IPS-18c (cell line): ENCODE results near the gene LIF.

Experiments used
- H3K4me3 ChIP-seq: 2 replicates; pipeline ENCODE4 v1.7.0; 2013; ENCODE audit warnings: low read depth, mild to moderate bottlenecking, low read length, moderate library complexity; ENCODE audit not compliant: insufficient read depth
- H3K9me3 ChIP-seq: one replicate; pipeline ENCODE4 v1.6.1; 2013; ENCODE audit warnings: mild to moderate bottlenecking, low read length, moderate library complexity; ENCODE audit not compliant: control insufficient read depth, insufficient read depth

LIF gene

DNA sequence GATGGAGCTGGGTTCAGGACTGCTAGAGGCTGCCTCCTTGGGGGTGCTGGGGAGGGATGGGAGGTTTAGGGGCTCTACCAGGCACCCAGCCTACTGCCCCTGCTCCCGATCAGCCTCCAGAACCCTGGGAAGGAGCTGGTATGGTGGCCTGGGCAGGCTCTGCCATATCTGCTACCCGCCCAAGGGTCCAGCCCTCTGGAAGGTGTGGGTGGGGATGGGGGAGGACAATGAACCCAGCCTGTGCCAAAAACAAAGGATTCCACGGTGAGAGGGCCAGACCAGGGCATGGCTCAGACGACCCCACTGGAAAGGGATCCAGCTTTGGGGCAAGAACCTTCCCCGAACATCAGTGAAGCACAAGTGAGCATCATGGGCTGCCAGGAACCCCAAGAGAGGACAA, 39.8 kb upstream of the LIF start:
- Histone ChIP-seq H3K9me3 (no peaks in the 10 kb centered on the region), H3K4me3 (no peak overlapping the region)

DNA sequence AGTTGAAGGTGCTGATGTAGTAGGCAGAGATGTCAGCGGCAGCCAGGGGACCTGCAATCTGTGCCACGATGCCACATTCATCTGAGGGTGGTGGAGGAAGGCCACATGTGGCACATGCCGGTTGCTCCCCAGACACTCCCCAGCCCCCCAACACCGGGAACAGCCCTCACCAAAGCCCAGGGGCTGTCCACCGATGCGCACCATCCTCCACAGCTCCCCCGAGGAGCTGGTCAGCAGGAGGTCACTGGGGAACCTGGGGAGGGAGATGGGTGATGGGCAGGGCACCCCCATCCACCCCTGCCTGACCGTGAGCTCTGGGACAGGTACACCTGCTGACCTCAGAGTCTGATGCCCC, 39.3 kb upstream of the LIF start:
- Histone ChIP-seq H3K4me3 (no peak overlapping the region), H3K9me3 (no peaks in the 10 kb centered on the region)

GRCh38 chr22:30285176-30285845, 38.8 kb upstream of the LIF start:
- H3K9me3 ChIP-seq, result no peaks in the 10 kb centered on the region
- no peak overlapping the region for H3K4me3 ChIP-seq

DNA sequence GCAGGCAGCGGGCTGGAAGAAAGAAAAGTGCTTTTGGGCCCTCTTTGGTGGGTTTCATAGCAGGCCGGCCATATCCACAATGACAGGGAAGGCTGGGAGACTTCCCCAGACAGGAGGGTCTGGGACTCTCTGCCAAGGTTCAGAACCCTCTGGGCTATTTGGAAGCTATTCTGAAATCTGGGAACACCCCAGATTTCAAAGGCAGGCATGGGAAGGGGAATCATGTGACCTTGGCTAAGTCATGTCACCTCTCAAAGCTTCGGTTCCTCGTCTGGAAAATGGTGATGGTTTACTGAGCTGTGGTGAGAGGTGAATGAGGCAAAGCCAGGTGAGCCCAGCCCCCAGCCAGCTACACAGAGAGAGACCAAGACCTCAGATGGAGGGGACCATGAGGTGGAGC, 38.1 kb upstream of the LIF start:
- H3K9me3 ChIP-seq, result no peaks in the 10 kb centered on the region
- H3K4me3 ChIP-seq, result no peak overlapping the region

GRCh38 chr22:30284172-30284571, 37.6 kb upstream of the LIF start:
- Histone ChIP-seq H3K4me3 (no peak overlapping the region), H3K9me3 (no peaks in the 10 kb centered on the region)

- Histone ChIP-seq H3K4me3 (no peak overlapping the region), H3K9me3 (no peaks in the 10 kb centered on the region)
Observed at GRCh38 chr22:30283342-30283741, 36.8 kb upstream of the LIF start.

DNA sequence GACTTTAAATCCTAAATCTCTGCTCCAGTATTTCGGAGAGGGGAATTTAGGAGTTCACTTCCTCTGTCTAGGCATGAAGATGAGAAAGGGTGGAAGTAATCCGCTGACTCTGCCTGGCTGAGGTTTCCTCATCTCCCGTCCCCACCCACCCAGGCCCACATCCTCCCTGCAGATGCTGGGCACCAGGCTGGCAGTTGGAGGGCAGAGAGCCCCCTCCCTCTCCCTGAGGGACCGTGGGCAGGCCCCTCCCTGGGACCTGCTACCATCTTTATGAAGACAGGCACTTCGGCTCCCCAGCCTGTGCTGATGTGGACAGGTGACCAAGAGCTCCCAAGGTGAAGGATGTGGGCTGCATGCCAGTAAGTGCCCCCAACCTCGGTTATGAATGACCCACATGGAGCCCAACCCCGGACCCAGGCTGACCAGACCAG, 36.1 kb upstream of the LIF start:
- H3K9me3 ChIP-seq, result no peaks in the 10 kb centered on the region
- no peak overlapping the region for H3K4me3 ChIP-seq

DNA sequence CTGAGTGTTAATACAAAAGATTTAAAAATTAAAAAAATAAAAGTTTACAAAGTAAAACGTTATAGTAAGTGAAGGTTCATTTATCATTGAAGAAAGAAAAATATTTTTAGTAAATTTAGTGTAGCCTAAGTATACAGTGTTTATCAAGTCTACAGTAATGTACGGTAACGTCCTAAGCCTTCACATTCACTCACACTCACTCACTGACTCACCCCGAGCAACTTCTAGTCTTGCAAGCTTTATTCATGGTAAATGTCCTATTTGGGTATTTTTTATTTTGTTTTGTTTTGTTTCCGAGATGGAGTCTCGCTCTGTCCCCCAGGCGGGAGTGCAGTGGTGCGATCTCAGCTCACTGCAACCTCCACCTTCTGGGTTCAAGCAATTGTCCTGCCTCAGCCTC, 33.9 kb upstream of the LIF start:
- no peaks in the 10 kb centered on the region for H3K9me3 ChIP-seq
- no peak overlapping the region for H3K4me3 ChIP-seq

DNA sequence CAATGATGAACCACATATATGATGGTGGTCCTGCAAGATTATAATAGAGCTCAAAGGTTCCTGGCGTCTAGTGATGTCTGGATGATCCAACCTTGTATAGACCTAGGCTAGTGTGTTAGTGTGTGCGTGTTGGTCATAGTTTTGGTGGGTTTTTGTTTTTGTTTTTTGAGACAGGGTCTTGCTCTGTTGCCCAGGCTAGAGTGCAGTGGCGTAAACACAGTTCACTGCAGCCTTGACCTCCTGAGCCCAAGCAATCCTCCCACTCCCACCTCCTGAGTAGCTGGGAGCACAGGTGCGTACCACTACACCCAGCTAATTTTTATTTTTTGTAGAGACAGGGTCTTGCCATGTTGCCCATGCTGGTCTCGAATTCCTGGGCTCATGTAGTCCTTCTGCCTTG, 33.4 kb upstream of the LIF start:
- no peak overlapping the region for H3K4me3 ChIP-seq
- no peaks in the 10 kb centered on the region for H3K9me3 ChIP-seq

DNA sequence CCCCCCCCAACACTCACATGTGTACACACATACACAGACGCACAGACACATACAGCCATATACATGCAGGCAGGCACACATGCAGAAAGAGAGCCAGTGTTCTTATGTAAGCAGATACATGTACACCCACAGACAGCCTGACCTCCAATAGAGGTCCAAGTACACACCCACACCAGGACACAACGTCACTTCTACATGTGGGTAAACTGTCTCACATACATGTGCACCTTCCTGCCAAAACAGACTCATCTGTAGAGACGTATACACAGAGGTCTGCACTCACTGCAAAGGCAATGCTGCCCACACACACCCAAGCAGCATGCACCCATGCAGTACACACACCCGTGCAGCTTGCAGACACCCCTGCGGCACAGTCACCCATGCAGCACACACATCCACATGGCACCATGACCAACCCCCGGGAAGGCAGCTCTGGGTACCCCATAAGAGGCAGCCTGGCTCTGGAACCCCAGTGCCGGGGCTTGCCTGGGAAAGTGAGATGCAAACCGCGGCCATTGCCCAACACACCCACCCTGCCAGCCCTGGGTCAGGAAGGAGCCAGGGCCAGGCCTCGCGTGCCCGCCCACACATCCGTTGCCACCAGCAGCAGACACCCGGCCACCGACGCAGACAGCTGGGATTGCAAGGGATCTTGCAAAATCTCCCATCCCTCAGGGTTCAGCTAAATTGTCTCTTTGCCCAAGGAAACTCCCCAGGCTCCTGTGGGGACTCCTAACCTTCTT, 32.7 kb upstream of the LIF start:
- Histone ChIP-seq H3K4me3 (no peak overlapping the region), H3K9me3 (no peaks in the 10 kb centered on the region)

GRCh38 chr22:30277547-30278344, 31.2 kb upstream of the LIF start:
- Histone ChIP-seq H3K9me3 (no peaks in the 10 kb centered on the region), H3K4me3 (no peak overlapping the region)

- H3K4me3 ChIP-seq, result no peak overlapping the region
- no peaks in the 10 kb centered on the region for H3K9me3 ChIP-seq
Observed at GRCh38 chr22:30276039-30276438, 29.5 kb upstream of the LIF start.

DNA sequence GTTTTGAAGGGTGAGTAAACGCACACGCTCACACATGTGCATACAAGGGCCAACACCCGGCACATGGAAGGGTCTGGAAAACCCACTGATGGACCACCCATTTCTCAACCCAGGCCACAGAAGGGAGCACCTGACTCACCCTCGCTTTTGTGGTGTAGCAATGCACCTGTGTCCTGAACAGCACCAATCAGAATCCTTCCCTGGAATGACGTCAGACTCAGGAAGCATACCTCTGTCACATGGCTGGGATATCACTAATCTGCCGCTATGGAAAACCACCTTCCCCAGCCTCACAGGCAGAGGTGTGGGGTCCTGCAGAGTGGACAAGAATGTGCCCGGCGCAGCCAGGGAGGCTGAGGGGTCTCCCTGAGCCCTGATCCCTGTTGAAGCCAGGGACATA, 29.1 kb upstream of the LIF start:
- no peaks in the 10 kb centered on the region for H3K9me3 ChIP-seq

DNA sequence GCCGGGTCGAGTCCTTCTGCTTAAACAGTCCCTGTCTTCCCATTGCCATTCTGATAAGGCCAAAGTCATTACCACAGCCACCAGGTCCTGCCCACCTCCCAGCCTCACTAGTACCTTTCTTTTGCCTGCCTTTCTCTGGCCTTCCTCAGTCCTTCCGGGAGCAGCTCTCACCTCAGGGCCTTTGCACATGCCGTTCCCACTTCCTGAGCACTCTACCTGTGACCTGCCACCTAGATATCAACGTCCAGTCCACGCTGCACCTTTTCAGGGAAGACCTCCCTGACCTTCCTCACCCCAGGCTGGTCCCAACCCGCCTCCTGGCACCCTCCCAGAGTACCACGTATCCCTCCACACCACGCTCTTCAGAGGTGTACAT, 27.9 kb upstream of the LIF start:
- Histone ChIP-seq H3K4me3 (no peak overlapping the region), H3K9me3 (no peaks in the 10 kb centered on the region)

More for the DNA sequence above, 29.1 kb upstream of the LIF start:
- no peak overlapping the region for H3K4me3 ChIP-seq

- H3K4me3 ChIP-seq, result no peak overlapping the region
Observed at GRCh38 chr22:30273711-30274436, 27.3 kb upstream of the LIF start.

GRCh38 chr22:30272781-30273601, 26.4 kb upstream of the LIF start:
- no peak overlapping the region for H3K4me3 ChIP-seq
- H3K9me3 ChIP-seq, result no peaks in the 10 kb centered on the region

More at GRCh38 chr22:30273711-30274436, 27.3 kb upstream of the LIF start:
- H3K9me3 ChIP-seq, result no peaks in the 10 kb centered on the region

DNA sequence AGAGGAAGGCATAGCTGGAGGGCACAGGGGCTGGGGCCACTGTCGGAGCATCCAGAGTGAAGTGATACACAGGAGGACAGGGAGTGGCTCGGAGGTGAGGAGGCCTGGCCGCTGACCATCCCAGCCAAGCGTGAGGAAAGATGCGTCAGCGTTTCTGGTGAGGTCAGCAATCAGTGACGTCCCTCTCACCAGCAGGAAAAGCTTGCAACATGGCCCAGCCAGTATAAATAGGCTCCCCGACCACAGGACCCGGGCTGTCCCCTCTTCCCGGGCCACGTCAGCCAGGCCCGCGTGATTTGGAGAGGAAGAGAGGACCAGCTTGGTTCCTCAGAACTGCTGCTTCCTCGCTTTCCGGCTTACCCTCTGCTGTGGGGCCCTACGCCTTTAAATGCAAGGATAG, 24.3 kb upstream of the LIF start:
- H3K4me3 ChIP-seq, result no peak overlapping the region
- no peaks in the 10 kb centered on the region for H3K9me3 ChIP-seq
